GM21723 (cell line): ENCODE data around the gene WWC1.
A peak's percentile ranks its signal among the peaks of the same experiment; 100 is the strongest.
"Not testable (repeated sequence)": the region's sequence is repeated elsewhere in the genome, so short reads cannot be mapped to it uniquely, and the experiment has no call there.

Experiments
- ATAC-seq: cut with Tn5 transposase; IDR thresholded peaks from one replicate; pipeline ENCODE4 v1.9.1; 2021; ENCODE audit warnings: mild to moderate bottlenecking, moderate library complexity; ENCODE audit not compliant: unreplicated experiment

WWC1 gene

DNA sequence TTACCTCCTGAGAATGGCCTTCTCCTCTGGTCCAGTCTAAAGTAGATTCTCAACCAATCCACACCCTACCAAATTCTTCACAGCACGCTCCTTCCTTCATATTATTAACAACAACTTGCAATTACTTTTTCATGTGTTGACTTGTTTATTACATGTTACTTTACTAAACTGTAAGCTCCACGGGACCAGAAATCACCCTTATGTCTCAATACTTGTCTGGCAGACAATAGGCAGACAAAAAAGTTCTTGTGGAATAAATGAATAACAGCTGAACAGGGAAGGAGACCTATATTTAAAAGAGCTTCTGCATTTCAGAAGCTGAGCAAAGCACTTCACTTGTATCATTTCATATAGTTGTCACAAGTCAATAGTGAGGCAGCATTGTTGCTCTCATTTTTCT is 5.7 kb upstream of the WWC1 start:
- no peak for ATAC-seq

DNA sequence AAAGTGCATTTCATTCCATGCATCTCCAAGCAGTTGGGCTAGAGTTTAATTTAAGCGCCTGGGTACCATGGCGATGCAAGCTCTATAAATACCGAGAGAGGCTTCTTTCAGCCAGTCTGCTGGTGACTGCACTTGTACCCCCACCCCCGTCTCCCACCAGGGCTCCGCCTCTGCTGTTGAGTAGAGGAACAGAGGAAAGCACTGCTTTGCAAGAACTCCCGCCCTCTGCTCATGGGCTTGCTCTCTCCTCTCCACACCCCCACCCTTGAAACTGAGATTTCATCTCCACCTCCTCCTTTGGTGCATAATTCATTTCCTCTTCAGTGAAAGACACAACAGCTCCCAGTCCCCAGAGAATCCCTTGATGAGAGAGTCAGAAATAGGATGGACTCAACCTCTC is 5.1 kb upstream of the WWC1 start:
- no peak for ATAC-seq

DNA sequence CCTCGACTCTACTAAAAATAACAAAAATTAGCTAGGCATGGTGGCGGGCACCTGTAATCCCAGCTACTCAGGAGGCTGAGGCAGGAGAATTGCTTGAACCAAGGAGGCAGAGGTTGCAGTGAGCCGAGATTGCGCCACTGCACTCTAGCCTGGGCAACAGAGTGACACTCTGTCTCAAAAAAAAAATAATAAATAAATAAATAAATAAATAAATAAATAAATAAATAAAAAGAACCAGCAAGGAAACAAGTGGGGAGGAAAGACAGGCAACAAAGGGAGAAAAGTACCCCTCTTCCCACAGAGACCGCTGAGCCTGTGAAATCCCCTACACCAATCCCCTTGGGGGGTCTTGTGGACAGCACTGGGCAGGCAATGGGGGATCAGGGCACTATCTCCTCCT is 4.6 kb upstream of the WWC1 start:
- not testable (repeated sequence) for ATAC-seq

DNA sequence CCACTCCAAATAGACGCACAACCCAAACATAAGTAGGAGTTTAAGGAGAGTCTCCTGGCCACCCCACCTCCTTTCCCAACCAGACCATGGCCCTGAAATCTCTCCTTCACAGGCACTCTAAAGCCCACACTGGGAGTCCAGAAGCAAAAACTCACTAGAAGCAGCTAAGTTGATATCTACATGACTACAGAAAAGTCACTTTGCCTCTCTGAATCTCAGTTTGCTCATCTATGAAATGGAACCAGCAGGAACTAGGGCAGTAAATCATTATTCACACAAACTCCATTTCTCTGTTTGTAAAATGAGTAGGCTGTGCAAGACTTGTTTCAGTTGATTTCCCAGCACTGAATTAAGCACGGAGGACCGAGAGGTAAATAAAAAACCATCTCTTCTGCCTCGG is 4.1 kb upstream of the WWC1 start:
- no peak for ATAC-seq

DNA sequence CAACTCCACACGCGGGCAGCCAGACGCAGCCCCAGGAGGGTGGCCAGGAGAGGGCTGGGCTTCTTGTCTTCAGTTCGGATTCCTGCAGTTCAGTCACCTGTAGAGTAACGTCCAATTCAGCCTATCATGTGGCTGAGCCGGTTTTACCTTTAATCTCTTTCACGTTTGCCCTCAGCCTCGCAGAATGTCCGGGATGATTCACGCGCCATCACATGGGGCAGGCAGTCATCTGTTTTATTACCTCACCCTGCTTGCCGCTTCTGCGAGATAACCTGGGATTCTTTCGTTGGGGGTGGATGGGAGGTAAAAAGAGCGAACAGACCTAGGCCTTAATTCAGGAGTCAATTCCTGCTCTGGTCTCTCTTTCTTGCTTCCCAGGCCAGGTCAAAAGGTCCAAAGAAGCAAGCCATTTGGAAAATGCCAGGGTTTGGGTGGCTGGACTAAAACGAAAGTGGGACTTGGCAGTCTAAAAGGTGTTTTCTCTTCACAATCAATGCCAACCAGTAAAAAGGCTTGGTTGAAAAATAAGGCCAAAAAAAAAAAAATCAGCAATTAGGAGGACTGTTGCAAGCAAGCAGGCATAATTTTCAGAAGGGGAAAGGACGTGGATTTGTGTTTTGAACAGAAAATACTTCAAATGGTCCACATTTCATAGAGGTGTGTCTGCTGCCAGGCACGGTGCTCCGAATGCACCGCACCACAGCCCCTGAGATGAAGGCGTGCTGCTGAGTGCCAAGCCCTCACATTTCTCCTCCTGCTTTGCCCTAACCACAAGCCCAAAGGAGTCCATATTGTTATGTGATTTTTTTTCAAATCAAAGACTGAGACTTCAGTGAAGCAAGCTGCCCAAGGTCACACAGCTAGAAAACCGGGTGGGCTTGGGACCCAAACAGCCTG is 2.8 kb upstream of the WWC1 start:
- no peak for ATAC-seq

DNA sequence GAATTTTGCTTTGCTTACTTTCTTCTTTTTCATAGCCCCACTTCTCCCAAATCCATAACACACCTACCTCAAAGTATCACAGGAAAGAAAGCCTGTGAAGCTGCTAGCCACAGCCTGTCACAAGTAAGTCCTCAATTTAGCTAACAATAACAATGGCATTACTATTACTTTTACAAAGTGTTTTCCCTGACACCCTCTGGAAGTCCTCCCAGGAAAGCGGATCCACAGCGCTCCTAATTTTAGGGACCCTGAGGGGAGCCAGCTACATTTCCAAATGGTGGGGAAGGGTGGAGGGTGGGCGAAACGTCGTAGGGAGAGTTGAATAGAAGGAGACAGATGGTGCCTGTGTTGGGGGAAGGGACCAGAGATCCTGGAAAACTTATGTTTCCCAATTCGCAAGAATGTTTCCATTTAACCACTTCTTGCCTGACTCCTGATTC is 523 bp upstream of the WWC1 start:
- ATAC-seq, result no peak

DNA sequence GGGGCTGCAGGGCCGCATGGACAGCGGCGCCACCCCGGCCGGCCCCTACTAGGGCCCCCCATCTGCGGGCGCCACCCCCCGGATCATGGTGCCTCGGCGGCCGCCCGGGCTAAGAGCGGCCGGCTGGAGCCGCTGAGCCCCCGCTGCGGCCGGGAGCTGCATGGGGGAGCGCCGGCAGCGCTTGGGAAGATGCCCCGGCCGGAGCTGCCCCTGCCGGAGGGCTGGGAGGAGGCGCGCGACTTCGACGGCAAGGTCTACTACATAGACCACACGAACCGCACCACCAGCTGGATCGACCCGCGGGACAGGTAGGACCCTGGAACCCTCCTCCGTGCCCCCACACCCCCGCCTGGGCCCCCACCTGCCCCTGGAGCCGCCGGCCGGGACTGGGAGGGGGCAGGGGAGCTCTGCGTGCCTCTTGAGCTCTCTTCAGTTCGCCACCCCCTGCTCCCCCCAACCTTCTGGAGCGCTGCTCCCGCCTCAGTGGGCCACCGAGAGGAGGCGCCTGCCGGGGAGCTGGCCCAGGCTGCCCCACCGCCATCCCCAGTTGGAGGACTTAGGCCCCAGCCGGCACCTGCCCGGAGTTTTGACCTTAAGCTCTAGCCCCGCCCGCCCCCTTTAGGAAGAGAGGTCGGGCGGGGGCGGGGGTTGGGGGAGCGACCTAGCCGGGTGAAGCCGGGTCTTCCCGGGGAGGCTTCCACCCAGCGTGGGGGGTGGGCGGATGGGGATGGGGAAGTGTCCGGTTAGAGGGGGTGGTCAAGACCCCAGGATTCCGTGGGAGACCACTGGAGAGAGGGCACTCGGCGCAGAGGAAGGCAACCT is 730 bp downstream of the WWC1 start:
- peak; percentile 11 for ATAC-seq

DNA sequence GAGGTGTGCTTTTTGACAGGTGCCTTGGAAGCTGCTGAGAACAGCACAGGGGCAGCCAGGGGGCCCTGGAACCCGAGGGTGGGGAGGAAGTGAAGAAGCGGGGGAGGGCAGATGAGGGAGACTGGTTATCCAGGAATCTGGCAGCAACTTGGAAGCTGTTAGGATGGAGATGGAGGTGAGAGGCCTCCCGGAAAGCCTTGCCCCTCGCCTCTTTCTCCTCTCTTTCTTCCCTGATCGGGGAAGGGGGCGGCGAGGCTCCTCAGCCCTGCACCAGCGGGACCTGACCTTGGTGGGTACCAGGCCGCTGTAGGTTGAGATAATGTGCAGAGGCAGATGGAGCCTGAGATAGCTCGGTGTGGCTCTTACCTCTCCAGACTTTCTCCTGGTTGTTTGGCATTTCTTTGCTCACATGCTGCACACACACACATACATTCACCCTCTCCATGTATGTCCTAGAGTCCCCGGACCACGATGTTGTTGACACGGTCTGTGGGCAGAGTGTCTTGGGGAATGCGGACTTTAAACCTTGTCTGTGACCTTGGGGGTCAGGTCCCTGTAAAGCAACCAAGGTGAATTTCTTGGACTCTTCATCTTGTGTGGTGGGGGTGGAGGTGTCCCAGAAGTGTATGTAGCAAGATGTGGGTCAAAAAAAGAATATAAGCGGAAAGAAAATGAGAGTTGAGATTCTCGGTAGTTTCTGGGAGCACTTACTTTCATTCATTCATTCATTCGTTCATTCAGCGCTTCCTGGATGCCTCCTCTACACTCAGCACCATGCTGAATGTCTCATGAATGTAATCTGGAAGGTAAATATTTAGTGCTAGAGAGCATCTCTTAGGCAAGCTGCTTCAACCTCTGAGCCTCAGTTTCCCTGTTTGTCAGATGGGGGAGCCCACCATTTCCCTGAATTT is 1.6 kb downstream of the WWC1 start:
- no peak for ATAC-seq

DNA sequence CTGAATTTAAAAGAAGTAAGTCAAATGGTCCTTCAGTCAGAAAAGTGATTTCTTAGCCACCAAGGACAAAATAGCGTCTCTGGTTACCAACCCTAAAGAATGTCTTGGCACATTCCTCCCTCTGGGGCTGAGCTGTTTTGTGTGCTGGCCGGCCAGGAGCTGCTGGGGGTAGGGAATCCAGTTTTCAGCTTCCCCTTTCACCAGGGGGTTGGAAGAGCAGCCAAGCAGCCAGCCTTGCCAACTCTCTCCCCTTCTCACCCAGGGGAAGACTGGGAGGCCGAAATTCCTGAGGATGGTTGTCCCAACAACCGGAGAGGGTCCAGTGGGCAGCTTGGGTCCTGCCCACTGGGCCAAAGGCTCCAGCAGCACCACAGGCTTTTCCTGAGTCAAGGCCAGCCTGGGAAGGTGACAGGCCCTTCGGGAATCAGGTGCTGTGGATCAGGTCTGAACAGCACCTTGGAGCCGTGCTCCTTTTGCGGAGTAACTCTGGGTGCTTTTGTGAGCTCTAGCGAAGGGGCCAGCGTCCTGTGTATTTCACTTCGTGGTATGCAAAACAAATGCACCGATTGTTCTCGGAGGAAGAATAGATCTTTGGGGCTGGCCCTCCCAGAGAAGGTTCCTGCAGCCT is 4.2 kb downstream of the WWC1 start:
- ATAC-seq, result no peak

DNA sequence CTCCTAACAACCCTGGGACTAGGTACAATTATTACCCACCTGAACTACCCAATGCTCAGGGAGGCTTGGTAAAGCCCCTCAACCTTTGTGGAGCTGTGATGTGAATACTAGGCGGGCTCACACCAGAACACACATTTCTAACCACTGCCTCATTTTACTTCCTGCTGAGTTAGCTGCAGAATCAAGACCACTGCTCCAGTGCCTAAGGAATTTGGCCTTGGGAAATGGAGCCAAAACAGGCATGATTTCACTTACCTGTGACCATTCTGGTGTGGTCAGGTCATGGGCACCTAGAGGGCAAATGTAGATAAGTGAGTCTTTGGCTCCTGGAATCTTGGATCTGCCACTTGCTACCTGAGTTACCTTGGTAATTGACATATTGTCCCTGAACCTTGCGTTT is 5.2 kb downstream of the WWC1 start:
- no peak for ATAC-seq

DNA sequence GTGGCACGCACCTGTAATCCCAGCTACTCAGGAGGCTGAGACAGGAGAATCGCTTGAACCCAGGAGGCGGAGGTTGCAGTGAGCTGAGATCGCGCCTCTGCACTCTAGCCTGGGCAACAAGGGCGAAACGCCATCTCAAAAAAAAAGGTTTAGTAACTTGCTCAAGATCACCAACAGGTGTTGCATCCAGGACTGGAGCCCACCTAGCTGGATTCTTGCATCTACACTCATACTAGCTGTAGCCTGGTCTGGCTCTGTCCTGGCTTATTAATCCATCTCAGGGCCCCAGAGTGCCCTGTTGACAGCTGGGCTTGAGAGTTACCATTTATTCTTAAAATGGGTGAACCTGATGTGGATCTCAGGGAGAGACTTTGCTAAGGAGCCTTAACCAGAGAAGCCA is 7.5 kb downstream of the WWC1 start:
- ATAC-seq, result no peak

DNA sequence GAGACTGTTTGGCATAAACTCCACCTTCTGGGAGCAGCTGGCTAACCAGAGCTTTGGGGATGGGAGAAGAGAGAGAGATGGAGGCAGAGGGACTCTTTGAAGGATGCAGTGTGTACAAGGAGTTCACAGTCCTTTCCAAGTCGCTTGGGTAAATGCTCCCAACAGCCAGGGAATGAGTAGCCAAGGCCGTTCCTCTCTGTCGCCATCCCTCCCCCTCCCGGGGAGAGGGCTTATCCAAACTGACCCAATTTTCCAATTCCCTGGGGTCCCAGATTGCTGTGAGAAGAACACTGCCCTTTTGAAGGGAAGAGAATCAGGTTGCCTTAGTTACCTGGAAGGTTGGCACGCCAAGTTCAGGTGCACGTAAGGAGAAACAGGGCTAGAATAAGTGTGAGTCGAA is 7.9 kb downstream of the WWC1 start:
- no peak for ATAC-seq

DNA sequence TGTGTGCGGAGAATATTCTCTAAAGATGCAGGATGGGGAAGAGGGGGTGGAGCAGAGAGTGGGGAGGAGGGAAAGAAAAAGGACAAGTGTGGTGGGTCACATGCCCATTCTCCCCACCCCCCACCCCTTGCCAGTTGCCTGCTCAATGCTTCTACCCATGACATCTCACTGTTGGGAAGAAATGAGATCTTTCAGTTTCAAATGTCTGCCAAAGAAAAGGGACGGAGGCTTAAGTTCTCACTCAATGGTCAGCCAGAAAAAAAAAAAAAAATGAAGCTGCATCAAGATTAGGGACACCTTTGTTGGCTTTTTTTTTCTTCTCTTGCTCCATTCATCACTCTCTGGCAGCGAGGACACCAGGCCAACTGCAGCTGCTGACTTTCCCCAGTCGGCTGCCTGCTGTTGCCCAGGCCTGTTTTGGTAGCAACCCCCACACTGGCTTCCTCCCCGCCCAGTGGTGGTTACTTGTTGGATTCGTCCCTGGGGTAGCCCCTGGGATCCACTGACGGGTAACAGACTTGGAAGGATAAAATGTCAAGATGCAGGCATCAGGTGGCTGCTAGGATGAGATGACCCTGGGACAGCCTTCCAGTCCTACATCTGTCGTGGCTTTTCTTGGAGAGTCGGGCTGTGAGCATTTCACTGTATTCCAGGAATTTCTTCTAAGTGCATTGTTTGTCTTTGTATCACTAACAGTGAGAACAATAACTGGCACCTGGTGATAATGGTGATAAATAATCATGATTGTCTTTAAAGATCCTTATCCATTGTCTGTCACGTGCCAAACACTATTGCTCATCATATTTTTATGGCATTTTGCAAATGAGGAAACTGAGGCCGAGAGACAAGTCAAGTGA is 9.1 kb downstream of the WWC1 start:
- no peak for ATAC-seq

DNA sequence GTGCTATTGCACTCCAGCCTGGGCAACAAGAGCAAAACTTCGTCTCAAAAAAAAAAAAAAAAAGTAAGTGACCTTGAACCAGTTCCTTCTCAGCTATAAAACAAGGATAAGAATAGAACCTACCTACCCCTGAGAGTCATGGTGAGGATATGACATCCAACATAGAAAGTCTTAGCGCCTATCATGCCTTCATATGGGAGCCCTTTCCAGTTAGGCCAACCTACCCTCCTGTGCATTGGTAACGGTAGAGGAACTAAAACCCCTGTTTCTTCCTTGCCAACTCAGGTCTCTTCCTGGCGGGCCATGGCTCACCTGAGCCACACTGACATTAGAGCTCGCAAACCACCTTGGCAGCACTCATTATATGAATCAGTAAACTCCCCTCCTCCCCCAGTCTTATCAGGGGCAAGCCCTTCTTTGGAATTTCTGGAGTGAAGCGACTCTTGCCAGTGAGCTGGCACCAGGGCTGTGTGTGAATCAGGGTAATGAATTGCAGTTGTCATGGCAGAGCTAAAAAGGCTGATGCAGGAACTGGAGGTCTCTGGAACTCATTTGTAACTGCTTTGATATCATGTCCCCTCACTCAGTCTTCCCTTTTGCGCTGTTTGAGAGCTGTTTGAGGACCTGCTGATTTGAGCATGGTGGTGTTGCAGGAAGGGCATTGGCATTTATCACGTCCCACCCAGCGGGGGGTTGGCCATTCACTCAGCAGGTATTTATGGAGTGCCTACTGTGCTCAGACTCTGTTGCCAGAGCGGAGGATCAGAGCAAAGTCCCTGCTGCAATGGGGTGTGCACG is 10.3 kb downstream of the WWC1 start:
- ATAC-seq, result no peak

DNA sequence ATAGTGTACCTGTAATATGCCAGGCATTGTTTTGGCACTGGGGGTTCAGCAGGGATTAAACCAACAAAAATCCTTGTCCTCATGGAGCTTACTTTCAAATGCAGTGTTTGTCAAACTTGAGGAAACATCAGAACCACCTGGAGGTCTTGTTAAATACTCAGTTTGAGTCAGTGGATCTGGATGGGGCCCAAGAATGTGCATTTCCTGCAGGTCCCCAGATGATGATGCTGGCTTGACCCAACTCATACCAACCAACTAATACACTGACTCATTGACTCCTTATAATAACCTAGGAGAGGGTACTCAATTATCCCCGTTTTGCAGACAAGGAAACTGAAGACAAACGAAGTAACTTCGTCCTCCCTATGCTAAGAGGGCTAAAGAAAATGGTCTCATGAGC is 11.3 kb downstream of the WWC1 start:
- no peak for ATAC-seq

DNA sequence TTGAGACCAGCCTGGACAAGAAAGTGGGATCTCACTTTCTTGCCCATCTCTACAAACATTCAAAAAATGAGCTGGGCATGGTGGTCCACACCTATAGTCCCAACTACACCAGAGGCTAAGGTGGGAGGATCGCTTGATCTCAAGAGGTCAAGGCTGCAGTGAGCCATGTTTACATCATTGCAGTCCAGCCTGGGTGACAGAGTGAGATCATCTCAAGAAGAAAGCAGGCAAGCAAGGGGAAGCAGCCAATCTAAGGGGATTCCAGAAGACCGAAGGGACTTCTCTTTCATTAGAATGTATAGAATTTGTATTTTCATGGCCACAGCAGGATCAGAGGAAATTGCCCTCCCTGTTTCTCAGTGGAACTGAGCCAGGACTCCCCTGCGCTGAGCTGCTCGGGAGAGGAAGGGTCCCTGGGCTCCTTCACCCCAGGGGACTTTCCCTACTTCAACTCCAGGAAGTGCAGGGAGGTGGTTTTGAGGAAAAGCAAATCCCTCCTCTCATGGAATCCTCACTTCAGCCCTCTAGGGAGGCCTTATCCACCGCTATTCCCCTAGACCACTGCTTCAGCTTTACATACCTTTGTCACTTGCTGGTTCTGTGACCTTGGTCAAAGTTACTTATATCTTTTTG is 12.1 kb downstream of the WWC1 start:
- no peak for ATAC-seq

DNA sequence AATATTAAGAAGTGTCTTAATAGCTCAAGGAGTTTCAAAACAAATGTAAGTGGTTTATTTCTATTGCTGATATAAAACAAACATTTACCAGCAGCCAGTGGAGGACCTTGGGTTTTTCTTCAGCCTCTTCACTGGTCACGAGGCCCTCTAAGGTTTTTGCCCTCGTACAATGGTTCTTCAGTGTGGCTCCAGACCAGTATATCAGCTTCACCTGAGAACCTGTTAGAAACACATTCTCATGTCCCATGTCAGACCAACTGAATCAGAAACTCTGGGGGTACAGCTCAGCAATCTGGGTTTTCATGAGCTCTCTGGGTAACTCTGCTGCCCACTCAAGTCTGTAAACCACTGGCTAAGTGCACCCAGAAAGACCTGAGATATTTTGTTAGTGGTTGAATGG is 12.9 kb downstream of the WWC1 start:
- no peak for ATAC-seq

DNA sequence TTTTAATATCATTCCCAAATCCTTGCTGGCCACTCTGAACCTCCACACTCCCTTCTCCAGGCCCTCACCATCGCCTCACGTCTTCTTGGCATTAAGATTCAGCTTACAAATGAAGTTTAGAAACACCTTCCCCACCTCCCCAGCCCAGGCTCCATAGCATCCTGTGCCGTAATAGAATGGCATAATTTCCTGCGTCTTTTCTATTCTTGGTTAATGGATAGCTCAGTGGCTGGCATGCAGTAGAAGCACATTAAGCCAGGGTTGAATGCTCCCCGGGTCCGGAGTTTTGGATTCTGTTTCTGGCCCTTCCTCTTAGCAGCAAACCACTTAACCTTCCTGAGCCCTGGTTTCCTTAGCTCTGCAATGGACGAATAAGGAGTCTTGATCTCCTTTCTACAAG is 13.8 kb downstream of the WWC1 start:
- ATAC-seq, result no peak
